Activated CD8-positive, alpha-beta memory T cell treated with anti-CD3 and anti-CD28 coated beads, Interleukin-2, amount 50 U/mL, for 24 hours (primary cell): Measurements from ENCODE around the gene LRMDA.

Source experiments
- DNase-seq: peaks from one replicate; pipeline ENCODE4 v3.0.0-alpha.2; 2020; ENCODE audit errors: extremely low read depth

LRMDA gene

DNA sequence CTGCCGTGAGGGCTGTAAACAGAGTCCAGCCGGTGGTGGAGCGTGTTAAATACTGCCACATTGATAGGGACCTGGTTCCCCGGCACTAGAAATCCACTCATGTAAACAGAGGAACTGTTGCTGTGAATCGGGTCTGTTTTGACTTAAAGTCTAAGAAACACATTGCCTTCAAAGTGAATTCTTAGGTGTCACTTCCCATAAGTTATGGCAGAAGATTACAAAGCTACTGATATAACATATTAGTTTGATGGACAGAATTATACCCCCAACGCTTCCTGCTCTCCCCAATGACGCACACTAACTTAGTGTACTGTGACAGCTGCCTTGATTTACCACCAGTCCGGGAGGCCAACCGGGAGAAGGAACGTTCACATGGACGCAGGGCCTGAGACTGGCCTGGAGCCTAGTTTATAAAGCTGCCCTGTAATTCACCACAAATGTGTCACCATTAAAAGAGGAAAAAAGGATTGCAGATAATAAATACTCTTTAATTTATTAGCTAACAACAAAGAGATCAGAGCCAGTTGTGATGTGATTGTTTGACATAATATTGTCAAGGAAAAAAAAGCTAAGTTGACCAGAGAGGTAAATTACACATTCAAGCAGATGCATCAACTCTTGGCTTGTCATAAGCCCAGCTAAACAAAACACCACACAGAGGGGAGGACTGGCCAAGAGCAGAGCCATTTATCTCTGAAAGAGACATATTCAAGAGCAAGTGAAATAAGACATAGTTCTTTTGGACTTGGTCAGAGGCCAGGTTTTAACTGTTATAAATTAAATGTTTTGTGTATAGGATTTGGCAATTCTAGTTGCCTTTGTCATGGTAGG, 820.6 kb downstream of the LRMDA start:
- no peak for DNase-seq

DNA sequence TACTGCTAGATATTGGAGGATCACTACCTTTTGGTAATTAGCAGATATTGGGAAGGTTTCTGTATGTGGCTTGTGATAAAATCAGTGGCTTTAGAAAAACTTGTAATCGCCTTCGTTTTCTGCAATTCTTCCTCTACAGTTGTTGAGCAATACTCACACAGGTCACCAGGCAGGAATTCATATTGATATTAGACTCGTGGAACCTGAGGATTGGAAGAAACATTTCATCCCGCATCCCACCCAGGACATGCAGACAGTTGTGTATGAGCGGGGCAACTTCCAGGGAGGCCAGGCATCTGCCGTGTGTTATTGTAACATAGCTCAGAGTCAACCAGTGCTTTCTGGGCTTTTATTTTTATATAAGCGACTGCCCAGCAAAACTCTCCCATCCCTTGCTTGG, 821.3 kb downstream of the LRMDA start:
- no peak for DNase-seq

DNA sequence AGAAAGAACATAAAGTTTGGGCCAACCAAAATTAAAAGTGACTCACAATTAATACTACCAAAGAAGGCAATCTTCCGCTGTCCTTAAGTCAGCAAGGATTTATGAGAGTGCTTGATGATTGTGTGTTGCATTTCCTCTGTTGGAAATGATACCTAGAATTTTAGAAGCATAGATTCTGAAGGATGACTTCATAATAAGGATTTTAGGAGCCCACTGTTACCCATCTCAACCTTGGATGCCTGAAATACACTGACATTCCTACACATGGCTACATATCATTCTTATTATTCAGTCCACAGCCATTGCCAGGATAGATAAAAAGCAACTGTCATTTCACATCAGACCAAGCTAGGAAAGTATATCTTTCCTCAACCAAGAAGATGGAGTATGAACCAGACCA, 823.8 kb downstream of the LRMDA start:
- no peak for DNase-seq

DNA sequence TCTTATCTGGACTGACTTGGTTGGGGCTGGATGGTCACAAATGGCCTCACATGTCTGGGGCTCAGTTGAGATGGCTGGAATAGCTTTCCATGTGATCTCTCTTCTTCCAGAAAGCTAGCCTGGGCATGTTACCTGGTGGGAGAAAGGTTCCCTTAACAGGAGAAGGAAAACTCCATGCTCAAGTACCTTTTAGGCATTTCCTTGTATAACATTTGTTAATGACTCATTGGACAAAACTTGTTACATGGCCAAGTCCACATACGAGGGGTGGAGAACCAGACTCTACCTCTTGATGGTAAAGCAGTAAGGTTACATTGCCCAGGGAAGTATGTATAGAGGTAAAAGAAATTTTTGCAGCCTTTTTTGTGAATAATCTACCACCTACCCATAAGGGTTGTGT, 826.4 kb downstream of the LRMDA start:
- DNase-seq: no peak

DNA sequence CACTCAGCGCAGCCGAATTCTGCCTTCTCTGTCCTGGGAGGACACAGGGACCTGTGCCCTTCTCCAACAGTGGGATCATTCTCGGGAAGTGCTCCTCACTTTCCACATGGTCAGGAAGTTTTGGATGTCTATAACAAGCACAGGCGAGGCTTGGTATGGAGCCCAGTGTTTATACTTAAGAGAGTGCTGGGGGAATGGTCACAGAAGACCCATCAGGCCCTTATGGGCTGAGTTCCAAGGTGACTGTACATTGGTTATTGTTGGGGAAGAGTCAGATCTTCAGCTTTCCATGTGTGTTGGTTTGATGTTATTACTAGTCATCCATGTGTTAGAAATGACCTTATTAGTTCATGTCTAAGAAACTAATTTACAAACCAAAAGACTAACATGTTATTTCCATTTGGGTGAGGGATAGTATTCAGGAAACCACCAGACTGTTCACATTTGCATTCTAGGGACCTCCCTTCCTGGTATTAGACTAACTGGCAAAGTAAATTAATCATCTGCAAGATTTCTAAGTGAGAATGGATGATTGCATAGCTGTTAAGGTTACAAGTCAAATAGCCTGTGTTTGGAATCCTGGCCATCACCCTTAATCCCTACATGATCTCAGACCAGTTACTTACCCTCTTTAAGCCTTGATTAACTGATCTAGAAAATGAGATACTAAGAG, 834.2 kb downstream of the LRMDA start:
- DNase-seq: no peak

DNA sequence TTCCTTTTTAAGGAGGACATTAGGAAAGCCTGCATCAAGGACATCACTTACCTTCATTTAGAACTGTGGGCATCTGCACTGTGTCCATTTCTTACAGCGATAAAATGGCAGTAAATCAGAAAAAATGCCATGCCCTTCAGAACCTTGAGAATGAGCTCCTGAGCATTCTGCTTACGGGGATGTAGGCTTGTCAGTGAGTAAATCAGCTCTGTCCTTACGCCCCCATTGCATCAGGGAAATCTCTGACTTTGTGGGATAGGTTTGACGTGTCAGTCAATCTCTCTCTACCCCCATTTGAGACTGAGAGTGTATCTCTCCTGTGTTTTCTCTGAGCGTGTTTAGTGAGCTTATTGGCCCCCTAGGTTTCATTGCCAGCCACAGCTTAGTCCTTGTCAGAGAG, 837.1 kb downstream of the LRMDA start:
- DNase-seq: no peak

DNA sequence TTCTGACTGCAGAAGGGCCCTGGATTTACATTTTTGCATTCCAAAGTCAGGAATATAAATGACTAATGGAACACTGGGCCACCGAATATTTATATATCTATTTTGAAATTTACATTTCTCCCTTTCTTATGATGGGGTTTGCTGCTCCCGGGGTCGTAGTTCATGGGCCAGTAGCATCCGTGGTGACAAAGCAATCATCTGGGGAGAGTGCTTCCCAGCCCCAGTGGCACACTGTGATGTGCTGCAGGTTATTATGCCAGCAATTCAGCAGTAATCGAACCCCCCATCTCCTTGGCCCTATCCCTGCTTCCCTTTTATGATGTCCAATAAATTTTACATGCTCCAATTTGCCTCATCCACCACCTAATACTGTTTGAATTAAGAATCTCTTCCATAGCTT, 837.5 kb downstream of the LRMDA start:
- DNase-seq: no peak

DNA sequence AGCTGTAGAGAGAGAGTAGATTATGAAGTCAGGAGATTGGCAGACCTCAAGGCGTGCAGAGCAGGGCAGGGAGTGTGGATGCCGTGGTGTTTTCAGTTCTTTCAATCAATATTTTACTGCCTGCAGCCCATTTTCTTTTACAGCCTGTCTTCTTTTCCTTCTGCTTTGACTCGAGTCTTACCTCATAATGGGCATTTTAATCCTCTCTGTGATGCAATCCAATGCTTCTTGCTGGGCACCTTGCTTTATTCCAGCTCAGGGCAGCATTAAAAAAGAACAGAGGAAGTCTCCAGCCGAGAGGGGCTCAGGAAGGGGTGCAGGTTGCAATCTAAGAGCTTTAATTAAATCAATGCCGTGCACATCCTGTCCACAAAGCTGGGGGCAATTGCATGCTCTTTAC, 839.0 kb downstream of the LRMDA start:
- no peak for DNase-seq

DNA sequence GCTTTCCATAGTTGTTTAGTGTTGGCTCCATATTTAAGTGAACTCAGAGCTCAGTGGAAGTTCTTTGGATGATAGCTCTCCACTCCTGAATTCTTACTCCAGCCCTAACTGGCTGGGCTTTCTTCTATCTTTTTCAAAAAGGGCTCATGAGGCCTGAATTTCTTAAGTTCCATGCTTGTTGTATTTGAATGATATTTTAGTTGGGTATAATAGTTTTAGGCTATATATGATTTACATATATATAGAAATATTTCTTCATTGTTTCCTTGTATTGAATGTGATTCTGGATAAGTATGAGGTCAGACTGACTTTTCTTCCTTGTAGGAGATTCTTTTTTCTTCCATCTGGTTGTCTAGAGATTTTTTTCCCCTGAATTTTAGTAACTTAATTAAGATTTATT, 843.5 kb downstream of the LRMDA start:
- no peak for DNase-seq

DNA sequence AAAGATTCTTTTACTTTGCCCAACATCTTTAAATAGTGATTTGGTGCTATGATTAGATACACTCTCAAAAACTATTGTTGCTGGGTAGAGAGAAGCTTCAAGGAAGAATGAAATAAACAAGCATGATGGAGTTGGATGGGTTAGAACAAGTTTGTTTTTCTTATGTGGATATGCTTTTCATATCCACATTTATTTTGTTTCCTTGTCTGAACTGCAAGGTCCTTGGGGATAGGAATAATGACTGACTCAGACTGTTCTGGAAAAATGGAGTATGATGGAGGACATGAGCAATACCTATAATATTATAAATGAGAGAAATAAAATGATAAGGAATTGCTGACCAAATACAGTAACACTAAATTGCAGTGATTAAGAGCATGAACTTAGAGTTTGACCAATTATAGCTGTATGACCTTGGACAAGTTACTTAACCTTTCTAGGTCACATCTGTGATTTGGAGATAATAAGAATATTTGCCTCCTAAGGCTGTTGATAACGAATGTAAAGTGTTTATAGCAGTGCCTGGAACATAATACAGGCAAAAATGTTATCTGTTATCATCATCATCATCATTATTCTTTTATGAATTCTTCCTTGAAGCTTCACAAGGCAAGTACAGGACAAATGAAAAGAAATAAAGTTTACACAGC, 847.5 kb downstream of the LRMDA start:
- no peak for DNase-seq

DNA sequence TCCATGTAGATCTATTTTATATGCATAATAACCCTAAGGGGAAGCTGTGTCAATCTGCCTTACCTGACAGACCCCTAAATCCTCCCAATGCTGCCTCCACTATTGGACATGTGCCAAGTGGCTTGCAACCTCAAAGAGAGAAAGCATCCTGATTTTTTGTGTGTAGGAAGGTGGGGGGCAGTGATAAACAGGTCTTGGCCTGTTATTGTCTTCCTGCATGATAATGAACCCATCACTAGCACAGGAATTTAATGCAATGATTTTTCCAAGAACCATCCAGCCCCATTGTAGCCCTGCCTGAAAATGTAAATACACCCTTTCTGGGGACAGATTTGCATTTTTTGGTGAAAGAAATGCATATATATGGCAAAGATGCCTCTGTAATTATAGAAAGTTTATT, 850.2 kb downstream of the LRMDA start:
- DNase-seq: no peak

DNA sequence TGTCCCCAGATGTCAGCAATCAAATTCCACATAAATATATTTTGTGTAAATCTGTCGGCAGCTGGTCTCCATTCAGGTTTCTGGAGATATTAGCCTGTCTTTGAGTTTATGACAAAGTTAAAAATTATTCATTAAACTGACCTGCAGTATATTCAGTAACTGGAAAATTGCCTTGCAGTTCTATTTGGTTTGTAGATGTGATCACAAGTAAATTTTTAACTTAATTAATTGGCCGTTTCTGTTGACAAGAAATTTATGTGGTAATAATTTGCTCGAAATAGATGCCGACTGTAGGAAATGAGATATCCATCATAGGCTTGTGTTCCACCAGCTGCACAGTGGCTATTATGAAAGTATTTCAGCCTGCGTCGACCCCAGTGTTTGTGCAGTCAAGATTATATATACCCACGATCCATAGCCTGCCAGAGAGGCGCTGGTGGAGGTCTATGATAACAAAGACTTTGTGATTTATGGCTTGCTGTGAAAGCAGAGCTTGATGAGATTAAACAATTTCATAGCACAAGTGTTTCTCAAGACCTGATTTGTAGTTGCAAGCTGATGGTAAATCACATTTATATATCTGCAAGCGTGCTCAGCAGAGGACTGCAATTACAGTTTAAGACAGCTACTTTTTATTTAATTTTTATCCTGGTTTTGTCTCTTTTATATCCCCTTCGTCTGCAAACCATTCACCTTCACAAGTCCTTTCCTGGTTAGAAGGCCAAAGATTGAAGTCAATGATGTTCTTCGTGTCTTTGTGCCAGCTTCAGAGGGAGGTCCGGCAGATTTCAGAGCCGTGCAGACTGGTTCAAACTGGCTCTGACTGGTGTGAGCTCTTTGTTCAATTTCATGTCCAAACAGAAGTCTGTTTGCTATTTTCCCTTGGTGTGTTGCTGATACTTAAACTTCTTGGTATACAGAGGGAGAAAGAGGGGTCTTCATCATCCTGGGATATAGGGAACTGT, 850.9 kb downstream of the LRMDA start:
- DNase-seq: no peak

DNA sequence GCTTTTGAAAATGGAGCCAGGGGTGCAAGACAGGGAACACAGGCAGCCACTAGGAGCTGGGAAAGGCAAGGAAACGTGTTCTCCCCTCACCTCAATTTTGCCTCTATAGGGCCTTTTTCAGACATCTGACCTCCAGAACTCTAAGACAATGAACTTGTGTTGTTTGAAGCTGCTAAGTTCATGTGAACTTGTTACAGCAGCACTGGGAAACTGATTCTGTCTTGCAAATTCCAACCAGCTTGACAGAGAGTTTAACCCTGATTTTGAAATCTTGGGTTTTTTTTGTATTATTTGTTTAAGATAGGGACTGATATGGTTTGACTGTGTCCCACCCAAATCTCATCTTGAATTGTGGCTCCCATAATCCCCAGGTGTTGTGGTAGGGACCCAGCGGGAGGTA, 852.9 kb downstream of the LRMDA start:
- no peak for DNase-seq

DNA sequence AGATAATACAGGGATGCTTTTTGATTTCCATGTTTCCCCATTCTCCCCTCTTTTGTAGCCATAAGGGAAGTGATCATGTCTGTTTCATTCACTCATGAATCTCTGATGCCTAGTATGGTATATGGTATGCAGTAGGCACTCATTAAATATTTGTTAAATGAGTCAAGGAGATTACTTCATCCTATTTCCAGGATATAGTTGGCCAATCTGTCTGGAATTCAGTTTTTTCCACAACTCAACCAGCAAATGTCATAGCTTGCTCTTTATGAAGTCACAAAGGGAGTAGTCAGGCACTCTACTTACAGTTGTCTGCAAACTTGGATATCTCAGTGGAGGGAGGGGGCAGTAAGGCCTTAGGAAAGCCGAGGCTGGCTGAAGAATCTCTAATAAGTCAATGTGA, 853.6 kb downstream of the LRMDA start:
- no peak for DNase-seq

DNA sequence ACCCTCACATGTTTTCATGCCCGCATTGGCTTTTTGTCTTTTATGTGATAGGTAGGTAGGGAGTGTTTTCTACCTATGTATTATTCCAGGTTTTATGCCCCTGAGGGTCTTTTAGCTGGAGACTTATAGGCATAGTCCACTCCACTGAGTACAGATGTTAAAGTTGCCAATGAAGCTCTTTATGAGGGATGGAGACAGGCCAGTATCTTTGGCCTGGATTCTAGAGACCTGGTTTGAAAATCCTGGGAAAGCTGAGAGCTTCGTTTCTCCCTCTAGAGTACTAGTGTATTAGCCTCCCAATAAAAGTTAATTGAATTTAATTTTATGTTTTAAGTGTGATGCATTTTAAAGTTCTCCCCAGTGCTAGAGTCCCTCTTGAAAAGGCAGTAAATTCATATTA, 854.1 kb downstream of the LRMDA start:
- no peak for DNase-seq

DNA sequence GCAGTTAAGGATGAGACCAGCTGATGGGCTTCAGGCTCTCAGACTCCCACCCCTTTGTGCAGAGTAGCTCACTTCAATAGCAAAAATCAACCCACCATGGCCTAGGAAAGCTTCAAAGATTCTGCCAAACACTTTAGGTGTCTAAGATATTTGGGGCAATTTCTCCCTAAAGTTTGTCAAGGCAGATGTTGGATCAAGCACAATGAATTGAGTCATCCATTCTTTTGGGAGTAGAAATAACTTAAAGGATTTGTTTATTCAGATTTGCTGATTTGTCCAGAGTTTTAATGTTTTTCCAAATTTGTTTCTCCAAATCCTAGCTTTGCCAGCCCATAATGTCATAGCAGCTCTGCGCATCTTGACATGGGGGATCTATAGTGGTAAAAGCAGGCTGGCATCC, 855.1 kb downstream of the LRMDA start:
- DNase-seq: no peak

DNA sequence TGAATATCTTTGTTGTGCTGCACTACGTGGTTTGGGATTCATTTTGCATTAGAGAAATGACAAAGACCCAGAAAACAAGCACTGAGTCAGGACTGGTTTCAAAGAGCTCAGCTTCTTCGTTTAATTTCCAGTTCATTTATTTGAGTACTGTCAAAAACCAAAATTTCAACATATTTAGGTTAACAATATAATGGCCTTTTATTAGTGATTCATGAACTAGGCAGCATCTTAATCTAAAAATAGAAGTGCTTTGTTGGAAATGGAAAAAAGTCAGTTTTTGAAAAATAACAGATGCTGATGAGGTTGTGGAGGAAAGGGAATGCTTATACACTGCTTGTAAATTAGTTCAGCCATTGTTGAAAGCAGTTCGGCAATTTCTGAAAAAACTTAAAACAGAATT, 856.4 kb downstream of the LRMDA start:
- DNase-seq: no peak

DNA sequence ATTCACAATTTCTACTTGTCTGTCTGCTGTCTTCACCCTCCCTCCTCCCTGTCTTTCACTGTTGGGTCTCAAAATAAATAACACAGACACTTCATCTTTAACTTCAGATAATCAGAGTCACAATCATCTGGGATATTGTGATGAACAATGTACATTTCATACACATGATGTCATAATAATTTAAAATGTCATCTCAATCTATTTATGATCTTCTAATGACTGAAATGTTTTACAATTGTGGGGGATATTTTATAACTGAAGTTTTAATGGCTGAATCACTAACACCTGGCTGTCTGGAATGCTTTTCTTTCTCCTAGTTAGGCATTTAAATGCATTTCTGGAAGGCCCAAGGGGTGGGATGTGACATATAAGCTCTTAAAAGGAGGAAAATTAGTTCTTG, 859.8 kb downstream of the LRMDA start:
- DNase-seq: no peak

DNA sequence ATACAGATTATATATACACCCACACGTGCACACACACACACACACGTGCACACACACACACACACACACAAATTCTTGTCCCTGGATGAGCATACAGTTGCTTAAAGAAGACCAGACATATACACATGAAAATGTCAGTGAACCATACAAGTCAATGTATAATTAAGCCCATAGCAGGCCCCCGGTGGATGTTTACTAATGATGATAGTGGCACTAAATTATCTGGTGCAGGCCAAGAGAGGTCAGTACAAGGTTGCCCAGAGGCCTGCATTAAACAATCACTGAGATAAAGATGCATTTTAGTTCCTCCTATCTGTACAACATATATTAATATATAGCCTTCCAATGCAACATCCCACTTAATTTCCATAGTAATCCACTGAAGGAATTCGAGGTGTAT, 860.5 kb downstream of the LRMDA start:
- no peak for DNase-seq

DNA sequence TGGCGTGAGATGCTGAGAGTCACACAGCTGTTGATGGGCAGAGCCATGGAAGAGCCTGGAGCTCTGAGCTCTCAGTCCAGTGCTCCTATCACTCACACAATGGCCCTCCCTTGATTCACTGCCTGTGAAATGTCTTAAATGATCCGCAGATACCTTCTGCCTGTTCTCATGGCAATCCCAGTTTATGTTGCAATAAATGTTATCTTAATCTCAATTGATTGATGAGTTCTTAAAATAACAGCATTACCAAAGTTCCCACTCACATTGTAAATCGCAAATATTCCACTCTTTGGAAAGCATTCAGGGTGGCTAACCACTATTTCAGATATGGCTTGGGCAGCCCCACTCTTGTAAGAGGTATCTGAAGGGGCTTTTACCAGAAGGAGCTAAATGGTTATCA, 865.5 kb downstream of the LRMDA start:
- no peak for DNase-seq

DNA sequence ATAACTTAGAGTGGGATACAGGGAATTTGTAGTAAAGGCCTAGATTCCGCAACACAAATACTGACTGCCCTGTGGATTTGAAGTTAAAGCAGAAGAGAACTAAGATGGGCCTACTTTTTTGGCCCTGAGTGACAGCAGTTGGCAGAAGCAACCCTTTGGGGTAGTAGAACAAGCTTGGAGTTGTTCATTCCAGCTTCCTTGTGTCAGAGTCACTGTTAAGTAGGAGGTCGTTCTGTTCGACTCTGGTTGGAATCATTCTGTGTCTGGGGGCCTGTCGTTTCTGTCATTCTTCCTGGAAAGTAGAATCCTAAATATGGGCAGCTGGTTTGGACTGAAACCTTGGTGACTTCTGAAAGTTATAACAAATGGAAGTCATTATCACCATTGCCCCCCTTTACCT, 865.9 kb downstream of the LRMDA start:
- no peak for DNase-seq

DNA sequence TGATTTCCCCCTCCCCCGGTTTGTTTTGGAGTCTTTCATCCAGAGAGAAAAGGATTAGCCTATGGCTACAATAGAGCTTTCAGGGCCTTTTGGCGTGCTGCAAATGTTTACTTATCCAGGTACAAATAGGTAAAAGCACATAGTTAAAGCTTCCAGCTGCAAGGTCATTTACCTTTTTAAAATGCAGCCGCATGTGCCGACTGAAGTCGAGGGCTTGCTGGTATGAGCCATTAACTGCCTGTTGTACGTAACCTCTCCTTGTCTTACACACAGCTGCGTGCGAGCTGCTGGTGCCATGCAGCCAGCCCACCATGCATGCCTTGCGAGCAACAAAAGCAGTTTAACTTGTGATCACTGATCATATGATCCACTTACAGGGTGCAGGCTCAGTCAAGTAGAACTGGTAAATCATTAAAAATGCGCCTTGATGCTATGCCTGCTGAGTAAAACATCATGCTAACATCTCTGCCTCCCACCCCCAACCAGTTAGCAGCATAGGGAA, 866.4 kb downstream of the LRMDA start:
- DNase-seq: no peak
